ENCODE data around the gene ADAM12.
"Not testable (repeated sequence)": the region's sequence is repeated elsewhere in the genome, so short reads cannot be mapped to it uniquely, and the experiment has no call there.

Gene ADAM12

DNA sequence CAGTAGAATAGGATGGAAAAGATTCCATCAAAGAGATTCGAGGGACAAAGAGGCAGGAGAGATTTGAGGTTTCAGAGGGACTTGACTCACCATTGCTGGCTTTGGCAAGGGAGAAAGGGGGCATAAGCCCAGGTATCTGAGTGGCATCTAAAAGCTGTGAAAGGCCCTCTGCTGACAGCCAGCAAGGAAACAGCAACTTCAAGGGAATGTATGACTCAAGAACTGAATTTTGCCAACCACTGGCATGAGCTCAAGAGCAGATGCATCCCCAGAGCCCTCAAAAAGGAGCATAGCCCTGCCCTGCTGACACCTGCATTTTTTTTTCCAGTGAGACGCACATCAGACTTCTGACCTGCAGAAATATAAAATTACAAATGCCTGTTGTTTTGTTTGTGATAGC is 19.6 kb upstream of the ADAM12 start:
- in situ Hi-C loops (cut with MboI; ENCODE audit: low sequenced_read_pairs) = no loop called here

- in situ Hi-C loops (cut with MboI; ENCODE audit: low sequenced_read_pairs) = no loop called here
Observed at GRCh38 chr10:126405239-126405775, 17.0 kb upstream of the ADAM12 start.

DNA sequence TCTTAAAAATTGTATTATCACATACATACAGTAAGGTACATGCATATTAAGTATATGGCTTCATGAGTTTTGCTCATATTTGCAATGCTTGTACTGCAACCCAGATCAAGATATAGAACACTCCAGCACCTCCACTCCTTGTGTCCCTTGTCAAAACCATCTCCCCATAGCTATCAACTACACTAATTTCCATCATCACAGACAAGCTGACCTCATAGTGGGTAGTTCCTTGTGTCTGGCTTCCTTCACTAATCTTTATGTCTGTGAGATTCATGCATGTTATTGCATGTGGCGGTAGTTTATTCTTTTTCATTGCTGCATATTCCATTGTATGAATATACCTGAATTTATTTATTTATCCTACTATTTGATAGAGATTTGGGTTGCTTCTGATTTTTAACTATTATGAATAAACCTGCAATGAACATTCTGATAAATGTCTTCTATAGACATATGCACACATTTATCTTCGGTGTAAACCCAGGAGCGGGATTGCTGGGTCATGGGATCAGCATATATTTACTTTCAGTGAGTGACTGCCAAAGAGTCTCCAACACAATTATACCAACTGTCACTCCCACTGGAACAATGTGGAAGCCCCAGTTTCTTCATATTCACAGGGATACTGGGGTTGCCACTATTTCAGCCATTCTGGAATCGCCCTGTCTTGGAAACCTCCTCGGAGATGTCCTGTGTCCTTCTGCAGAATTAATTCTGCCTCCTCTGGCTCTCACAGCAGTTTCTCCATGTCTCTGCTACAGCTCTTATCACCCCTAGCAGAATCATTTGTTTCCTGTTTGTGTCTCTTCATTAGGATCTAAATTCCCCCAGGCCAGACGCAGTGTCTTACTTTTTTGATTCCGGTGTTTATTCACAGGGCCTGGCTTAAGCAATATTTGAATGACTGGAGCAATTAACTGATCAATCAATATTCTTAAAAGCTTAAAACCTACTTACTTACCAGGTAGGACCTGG is 14.7 kb upstream of the ADAM12 start:
- in situ Hi-C loops (cut with MboI; ENCODE audit: low sequenced_read_pairs) = no loop called here

- in situ Hi-C loops (cut with MboI; ENCODE audit: low sequenced_read_pairs) = no loop called here
Observed at GRCh38 chr10:126400641-126401040, 12.4 kb upstream of the ADAM12 start.

GRCh38 chr10:126398924-126399323 is 10.6 kb upstream of the ADAM12 start:
- in situ Hi-C loops (cut with MboI; ENCODE audit: low sequenced_read_pairs) = no loop called here

DNA sequence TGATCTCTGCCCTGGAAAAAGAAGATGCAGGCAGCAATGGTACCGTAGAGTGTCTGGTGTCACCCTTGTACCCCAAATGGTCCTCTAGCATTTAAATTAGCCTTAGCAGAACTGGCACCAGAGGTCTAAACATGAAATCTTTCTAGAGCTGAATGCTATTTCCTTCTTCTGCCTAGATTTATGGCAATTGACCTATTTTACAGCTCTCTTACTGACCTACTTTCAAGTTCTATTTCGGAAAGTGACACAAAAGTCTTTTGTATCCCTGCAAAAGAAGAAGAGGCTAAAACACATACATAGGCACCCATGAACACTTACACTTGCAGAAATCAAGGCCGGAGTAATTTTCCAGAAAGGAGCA is 10.1 kb upstream of the ADAM12 start:
- in situ Hi-C loops (cut with MboI; ENCODE audit: low sequenced_read_pairs) = no loop called here

- in situ Hi-C loops (cut with MboI; ENCODE audit: low sequenced_read_pairs) = no loop called here
Observed at GRCh38 chr10:126397640-126398382, 9.5 kb upstream of the ADAM12 start.

GRCh38 chr10:126397156-126397555 is 8.9 kb upstream of the ADAM12 start:
- in situ Hi-C loops (cut with MboI; ENCODE audit: low sequenced_read_pairs) = no loop called here

- in situ Hi-C loops (cut with MboI; ENCODE audit: low sequenced_read_pairs) = no loop called here
Observed at GRCh38 chr10:126394948-126395347, 6.7 kb upstream of the ADAM12 start.

- in situ Hi-C loops (cut with MboI; ENCODE audit: low sequenced_read_pairs) = no loop called here
Observed at GRCh38 chr10:126393076-126393475, 4.8 kb upstream of the ADAM12 start.

GRCh38 chr10:126392469-126392868 is 4.2 kb upstream of the ADAM12 start:
- in situ Hi-C loops (cut with MboI; ENCODE audit: low sequenced_read_pairs) = no loop called here

DNA sequence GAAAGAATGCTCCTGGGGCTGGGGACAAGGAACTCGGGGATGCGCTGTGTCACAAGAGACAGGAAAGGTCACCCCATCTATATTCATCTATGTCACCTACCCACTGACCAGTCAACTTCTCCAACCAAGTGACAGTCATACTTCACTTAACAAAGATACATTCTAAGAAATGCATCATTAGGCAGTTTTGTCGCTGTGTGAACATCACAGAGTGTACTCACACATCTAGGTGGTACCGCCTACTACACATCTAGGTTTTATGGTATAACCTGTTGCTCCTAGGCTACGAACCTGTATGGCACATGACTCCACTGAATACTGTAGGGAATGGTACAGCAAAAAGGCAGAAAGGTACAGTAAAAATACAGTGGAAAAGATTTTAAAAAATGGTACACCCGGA is 3.8 kb upstream of the ADAM12 start:
- in situ Hi-C loops (cut with MboI; ENCODE audit: low sequenced_read_pairs) = no loop called here

DNA sequence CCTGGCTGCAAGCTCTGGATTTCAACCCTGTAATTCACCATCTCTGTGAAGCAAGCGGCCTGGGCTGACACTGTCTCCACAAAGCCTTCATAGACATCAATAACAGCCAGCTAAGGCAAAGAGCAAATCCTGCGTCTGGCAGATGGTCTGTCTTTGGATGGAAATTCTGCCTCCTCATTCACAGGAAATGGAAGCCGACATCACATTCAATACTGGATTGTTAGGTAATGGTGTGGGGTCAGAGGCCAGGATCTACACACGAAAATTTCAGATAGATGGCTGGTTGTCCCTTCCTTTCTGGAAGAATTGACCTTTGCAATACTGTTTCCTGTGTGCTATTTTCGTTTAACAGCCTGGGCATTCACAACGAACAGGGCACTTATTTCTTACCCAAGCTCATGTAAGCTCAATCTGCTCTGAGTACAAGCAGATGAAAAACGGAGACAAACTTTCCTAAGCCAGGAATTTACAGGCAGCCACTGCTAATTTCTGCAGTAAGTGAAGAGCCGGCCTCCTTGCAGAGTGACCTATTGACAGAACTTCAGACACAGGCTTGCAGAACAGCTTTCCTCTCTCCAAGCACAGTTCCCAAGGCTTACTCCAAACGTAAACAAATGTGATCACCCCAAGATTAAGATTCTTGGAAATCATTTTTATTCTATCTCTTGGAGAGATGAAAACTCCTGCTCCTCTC is 3.1 kb upstream of the ADAM12 start:
- in situ Hi-C loops (cut with MboI; ENCODE audit: low sequenced_read_pairs) = no loop called here

- in situ Hi-C loops (cut with MboI; ENCODE audit: low sequenced_read_pairs) = no loop called here
Observed at GRCh38 chr10:126390324-126390723, 2.0 kb upstream of the ADAM12 start.

DNA sequence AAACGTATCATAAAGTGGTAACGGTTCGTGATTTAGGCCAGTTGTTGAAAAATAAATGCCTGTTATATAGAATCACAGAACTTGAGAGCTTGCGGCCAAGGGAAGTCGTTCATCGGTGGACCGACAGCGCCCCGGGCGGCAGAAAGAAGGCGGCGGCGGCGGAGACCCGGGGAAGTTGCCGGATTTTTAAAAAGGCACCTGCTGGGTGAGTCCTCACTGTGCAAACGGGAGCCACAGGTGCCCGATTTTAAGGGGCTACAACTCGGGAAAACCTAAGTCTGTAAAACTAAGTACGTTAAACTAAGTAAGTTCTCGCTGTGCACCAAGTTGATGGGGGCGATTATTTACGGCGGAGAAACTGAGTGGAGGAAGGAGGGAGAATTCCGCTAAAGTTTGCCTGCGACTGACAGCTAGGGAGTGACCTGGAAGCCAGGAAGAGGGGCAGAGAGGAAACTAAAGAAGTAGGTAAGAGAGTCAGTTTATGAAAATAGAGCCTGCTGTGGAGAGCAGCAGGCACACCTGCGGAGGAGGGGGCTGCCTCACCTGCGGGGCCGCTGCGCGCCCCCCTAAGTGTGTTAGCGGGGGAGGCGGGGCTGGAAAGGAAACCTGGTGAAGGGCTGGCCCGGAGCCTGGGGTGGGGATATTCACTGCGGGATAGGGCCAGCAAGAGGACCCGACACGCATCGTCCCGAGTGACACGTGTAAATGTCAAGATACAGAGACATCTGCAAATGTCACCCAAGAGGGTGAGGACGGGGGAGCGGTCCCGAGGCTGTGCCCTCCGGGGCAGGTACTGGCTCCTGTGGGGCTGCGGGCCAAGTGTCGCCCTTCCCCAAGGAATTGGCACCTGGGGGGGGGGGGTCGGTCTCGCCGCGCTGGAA is 996 bp downstream of the ADAM12 start:
- in situ Hi-C loops (cut with MboI; ENCODE audit: low sequenced_read_pairs) = no loop called here

GRCh38 chr10:126384269-126384873 is 3.9 kb downstream of the ADAM12 start:
- in situ Hi-C loops (cut with MboI; ENCODE audit: low sequenced_read_pairs) = no loop called here

- in situ Hi-C loops (cut with MboI; ENCODE audit: low sequenced_read_pairs) = no loop called here
Observed at GRCh38 chr10:126380352-126381076, 7.8 kb downstream of the ADAM12 start.

DNA sequence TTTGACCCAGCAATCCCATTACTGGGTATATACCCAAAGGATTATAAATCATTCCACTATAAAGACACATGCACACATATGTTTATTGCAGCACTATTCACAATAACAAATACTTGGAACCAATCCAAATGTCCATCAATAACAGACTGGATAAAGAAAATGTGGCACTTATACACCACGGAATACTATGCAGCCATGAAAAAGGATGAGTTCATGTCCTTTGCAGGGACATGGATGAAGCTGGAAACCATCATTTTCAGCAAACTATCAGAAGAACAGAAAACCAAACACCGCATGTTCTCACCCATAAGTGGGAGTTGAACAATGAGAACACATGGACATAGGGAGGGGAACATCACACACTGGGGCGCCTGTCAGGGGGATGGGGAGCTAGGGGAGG is 9.1 kb downstream of the ADAM12 start:
- in situ Hi-C loops (cut with MboI; ENCODE audit: low sequenced_read_pairs) = not testable (repeated sequence)

GRCh38 chr10:126376956-126377355 is 11.3 kb downstream of the ADAM12 start:
- in situ Hi-C loops (cut with MboI; ENCODE audit: low sequenced_read_pairs) = no loop called here
